GM19351 (cell line): ENCODE results near the gene BICDL1.

Source experiments
- ATAC-seq: cut with Tn5 transposase; IDR thresholded peaks from one replicate; pipeline ENCODE4 v1.9.1; 2021; ENCODE audit warnings: mild to moderate bottlenecking, moderate library complexity; ENCODE audit not compliant: unreplicated experiment

The BICDL1 gene

GRCh38 chr12:120076651-120077050 is 87.6 kb downstream of the BICDL1 start:
- ATAC-seq: no peak

GRCh38 chr12:120077260-120077659 is 88.2 kb downstream of the BICDL1 start:
- ATAC-seq: no peak

DNA sequence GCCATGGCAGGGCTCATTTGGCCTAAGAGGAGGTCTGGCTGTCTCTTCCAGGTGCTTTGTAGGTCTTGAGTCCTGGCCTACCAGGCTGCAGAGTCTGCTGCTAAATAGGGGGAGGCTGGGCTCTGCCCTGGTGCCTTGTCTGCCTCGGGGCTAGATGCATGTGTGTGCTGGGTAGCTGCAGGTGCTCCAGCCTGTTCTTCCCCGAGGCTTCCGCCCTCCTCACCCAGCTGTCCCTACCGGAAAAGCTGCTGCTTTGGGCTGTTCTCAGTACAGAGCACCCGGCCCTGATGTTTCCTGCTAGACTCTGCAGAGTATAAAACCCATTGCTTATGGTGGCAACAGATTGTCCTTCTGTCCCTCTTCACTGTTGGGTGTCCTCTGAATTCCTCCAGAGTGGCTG is 89.8 kb downstream of the BICDL1 start:
- no peak for ATAC-seq

- ATAC-seq: no peak
These were observed 90.7 kb downstream of the BICDL1 start for GRCh38 chr12:120079411-120080400.

DNA sequence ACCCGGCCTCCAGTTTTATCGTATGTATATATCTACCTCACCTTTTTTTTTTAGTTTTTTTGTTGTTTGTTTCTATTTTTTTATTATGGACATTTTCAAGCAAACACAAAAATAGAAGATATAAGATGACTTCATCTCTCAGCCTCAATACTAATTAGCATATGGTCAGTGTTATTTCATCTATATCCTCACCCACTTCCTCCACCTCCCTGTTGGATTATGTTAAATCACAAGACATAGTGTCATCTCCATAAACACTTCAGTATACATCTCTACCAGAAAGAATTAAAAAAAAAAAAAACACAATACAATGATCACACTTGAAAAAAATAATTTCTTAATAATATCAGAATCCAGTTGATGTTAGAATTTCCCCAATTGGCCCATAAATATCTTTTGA is 92.6 kb downstream of the BICDL1 start:
- no peak for ATAC-seq

DNA sequence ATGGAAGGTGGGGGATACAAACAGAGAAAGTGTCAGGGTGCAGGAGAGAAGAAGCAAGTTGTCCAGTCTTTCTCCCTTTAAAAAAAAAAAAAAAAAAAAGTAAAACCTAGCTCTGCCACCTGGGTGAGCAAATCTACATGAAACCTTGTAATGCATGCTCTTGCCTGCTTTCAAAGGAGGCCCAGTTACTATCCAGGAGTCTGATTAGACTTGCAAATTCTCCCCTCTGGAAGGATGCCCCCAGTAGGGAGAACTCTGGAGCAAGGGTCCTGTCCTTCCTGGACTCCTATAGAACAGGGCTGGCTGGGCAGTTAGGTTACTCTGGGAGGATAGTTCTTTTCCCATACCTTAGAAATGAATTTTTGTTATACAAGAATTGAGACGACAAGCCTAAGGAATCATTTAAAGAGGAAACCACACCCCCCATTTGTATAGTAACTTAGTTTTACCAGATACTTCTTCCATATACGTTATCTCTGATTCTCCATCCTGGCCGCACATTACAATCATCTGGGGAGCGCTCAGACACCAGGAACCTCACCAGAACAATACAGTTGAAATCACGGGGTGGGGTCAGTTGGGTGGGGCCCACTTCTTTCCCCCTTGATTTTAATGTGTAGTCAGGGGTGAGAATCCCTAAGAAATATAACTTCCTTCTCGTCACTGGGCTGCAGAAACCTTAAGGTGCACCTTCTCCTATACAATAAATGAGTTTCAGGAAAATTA is 97.0 kb downstream of the BICDL1 start:
- ATAC-seq: no peak

GRCh38 chr12:120086801-120087621 is 98.0 kb downstream of the BICDL1 start:
- ATAC-seq: peak; percentile 96

- ATAC-seq: no peak
These were observed 100.1 kb downstream of the BICDL1 start for GRCh38 chr12:120089105-120089504.

- ATAC-seq: no peak
These were observed 100.8 kb downstream of the BICDL1 start for GRCh38 chr12:120089796-120090195.

GRCh38 chr12:120090206-120090605 is 101.2 kb downstream of the BICDL1 start:
- no peak for ATAC-seq

DNA sequence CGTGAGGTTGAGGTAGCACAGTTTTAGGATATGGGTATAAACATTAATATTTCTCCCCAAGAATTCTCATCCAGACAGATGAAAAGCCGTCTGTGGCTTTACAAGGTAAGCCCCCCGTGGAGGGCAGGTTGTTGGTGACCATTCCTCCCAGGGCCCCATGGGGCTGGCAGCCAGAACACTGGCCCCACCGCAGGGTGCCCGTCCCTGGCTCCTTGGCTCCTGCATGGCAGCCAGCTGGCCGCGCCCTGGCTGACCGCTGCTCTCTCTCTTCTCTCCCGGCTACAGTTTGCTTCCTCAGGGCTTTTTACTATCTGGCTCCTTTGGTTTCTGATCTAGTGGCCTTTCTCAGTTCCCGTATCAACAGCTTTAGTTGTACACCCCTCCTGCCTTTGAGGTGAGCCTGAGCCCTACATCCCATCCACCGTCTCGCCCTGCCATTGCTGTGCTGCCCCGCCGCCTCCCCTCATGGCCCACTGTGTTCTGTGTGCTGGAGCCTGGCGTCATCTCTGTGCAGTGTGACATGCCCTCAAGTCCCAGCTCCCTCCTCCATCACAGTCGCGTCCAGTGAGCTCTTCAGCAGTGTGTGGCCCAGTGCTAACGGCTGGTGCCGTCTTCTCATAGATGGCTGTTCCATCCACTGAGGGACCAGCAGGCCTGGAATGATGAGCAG is 101.7 kb downstream of the BICDL1 start:
- ATAC-seq: no peak

- ATAC-seq: no peak
These were observed 102.5 kb downstream of the BICDL1 start for GRCh38 chr12:120091371-120092090.

DNA sequence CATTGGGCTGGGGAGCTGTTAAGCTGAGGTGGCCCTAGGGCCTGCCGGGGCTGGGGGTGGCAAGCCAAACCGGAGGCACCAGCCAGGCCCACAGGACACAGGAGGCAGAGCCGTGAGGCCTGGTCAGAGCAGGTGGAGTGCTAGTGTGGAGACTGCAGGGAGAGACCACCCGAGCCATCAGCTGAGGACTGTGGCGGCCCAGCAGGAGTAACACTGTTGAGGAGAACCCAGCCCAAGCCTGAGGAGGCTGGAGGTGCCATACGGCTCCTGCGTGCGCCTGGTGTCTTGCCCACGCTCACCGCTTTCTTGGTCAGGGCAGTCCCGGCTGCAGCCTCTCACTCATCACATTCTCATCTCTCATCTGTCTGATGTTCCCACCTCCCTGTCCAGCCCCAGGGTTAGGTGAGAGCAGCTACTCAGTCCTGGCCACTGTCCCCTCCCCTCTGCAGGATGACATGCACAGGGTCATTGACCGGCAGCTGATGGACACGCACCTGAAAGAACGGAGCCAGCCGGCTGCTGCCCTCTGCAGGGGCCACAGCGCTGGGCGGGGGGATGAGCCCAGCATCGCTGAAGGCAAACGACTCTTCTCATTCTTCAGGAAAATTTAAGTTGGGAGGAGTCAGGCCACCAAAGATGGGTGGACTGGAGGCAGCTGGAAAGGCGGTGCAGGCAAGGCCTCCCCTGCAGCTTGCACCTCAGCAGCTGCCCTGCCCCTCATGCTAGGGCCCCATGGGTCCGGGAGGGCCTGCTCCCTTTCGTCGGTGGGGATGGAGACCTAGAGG is 103.7 kb downstream of the BICDL1 start:
- no peak for ATAC-seq

- no peak for ATAC-seq
These were observed 104.2 kb downstream of the BICDL1 start for GRCh38 chr12:120093336-120093591.

DNA sequence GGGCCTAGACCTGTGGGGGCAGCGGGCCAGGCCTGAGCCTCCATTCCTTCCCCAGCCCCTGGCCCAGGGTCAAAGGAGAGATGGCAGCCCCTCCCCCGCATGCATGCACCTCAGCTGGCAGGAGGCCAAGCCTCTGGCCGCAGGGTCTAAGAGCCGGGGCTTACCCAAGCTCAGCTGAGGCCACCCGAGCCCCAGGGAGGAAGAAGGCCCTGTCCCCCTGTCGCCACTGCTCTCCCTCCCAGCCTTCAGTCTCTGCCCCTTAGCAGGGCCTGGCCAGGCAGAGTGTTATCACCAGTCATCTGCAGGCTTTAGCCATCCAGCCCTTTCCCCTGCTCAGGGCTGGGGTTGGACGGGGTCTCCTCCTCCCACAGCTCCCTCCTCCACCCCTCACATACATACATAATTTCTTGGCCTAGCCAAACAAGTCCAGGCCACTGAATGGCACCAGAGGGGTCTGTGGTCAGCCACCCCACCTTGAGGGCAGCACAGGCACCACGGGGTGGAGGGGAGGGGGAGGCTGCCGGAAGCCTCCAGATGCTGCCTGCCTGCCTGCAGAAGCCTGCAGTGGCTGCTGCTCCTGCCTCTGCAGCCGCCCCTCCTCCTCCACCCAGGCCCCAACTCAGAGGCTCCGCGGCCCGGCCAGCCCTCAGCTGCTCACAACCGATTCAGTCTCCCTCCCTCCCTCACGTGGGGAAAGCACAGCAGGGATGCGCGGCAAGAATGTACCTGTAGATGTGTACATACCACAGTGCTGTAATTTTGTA is 104.7 kb downstream of the BICDL1 start:
- no peak for ATAC-seq

GRCh38 chr12:120094485-120094884 is 105.4 kb downstream of the BICDL1 start:
- no peak for ATAC-seq

GRCh38 chr12:120095331-120095730 is 106.3 kb downstream of the BICDL1 start:
- no peak for ATAC-seq

DNA sequence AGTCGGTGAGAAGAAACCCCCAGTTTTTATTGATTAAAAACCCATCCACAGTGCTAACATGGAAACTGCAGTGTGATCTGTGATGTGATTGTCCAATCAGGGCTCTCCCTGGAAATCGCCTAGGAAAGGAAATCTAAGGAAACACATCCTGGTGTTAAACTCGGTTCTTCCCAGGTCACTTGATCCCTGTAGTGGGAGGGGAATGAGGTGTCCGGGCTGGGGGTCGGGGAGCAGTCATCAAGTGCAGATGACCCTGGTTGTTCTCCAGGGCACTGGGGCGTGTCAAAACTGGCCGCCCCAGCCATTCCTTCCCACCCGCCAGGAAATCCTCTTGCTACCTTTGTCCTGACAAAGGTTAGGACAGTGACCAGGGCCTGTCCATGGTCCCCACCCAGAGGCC is 106.7 kb downstream of the BICDL1 start:
- ATAC-seq: no peak
